Inferior parietal cortex (tissue), 1 donor: ENCODE measurements around the gene LAIR1.
"Not testable (repeated sequence)": the region's sequence is repeated elsewhere in the genome, so short reads cannot be mapped to it uniquely, and the experiment has no call there.

ENCODE experiments used
- DNase-seq: peaks from one replicate; pipeline ENCODE4 v3.0.0-alpha.2; 2016; ENCODE audit errors: extremely low spot score

LAIR1 gene

GRCh38 chr19:54376610-54377285 lies 12.0 kb upstream of the LAIR1 start:
- no peak for DNase-seq

DNA sequence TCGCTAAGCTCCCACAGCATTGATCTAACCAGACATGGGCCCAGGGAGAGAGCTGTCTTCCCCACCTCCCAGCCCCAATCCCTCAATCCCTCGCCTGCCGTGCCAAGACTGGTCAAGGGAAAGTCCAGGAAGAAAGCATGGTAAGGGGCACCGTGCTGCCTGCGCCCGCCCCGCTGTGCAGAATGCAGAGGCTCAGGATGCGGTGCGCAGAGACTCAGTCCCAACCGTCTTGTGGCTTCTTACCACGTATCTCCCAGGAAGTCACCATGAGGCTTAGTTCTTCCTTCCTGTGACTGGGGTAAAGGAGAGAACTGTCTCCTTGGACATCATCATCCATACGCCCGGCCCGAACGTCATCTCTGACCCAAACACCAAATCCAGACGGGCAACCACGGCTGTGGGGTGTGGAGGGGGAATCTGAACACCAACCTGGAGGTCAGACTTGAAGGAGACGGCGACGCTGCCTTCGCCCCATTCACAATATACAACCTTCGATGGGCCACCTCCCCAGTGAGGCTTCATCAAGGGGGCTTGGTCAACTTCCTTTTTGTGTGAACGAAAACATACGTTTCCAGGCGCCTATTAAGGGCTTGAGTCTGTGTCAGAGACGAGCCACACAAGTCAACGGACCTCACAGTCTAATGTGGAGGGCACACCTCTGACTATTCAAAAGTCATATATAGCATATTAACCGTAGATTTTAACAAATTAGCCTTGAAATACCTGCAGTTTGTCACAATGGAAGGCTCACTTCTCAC lies 10.6 kb upstream of the LAIR1 start:
- not testable (repeated sequence) for DNase-seq

DNA sequence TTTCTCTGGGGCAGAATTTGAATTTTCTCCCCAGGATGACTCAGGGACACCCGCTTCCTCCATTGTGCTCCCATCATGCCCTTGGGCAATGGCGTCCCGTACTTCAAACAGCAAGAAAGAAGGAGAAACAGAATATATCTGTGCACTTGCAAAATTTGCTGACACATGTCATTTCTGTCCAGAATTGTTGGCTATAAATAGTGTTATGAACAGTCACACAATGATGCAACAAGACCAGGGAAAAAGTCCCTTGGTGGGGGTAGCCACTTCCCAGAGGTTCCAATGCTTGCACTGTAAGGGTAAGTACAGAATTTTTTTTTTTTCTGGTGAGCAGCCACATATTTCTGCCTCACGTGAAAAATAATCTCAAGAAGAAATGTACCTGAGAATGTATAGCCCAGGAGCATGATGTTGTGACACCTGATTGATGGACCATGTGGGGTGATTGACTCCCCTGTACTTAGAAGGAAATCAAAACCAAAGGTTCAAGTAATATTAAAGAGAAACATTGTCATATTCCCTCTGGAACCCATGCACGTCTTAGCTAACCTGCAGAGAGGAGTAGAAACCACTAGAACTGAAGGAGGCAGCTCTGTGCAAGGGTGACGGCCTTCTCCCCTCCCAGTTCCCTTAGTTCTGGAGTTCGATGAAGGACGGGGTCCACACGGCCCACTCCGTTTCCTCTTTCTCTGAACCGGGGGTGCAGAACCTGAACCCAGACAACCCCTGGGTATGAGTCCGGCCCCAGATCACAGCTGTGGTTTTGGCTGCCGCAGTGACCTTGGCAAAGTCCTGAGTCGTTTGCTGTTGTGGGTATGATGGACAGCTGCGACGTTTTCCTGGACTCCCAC lies 9.3 kb upstream of the LAIR1 start:
- no peak for DNase-seq

GRCh38 chr19:54371453-54371852 lies 6.7 kb upstream of the LAIR1 start:
- not testable (repeated sequence) for DNase-seq

DNA sequence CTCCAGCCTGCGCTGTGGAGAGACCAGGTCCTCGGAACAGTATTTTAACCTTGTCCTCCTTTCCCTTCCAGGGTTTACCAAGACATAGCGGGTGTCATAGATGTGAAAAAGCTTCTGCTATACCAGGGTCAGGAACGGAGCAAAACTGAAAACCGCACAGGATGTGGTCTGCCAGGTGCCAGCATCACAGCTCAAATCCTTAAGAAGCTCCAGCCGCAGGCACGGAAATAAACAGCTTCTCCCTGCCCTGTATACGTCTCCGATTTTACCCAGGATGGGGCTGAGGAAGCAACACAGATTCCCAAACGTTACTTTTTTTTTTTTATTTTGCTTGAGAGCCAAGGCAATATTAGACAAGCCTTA lies 5.7 kb upstream of the LAIR1 start:
- not testable (repeated sequence) for DNase-seq

GRCh38 chr19:54369688-54370433 lies 5.1 kb upstream of the LAIR1 start:
- not testable (repeated sequence) for DNase-seq

DNA sequence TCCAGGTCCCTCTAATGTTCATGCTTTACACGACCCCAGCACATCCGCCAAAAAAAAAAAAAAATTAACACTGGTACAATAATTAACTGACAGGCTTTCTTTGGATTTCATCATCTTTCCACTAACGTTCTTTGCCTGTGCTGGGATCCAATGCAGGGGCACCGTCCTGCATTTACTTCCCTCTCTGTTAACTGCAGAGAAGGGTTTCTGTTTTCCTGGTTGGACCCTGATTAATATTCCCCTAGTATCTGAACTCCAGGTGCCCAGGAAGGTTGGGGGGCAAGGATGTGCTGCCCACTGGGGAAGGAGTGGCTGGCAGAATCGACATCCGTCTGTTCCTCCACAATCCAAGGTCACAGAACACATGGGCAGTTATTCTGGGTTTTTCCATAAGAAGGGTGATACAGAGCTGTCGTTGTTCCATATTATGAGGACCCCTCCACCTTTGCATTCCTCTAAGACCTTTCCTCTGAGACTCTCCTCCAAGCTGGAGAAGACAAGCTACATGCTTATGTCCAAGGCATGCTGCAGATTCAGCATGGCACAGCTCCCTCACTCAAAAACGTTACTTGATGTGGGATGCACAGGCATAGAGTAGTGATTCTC lies 4.5 kb upstream of the LAIR1 start:
- no peak for DNase-seq

DNA sequence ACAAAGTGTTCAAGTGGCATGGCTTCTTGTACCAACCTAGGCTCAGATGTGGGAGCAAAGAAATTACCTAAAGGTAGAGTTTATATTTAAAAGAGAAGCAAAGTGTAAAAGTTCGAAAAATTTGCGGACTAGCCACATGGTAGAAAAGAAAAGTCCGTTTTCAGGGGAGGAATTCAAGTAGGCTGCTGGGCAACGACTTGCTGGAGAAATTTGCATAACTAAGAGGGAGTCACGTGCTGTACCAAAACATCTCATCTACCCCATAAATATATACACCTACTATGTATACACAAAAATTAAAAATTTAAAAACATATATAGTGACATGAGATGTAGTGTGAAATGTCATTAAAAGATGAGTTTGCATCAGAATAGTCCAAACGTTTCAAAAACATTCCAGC lies 2.1 kb upstream of the LAIR1 start:
- no peak for DNase-seq

GRCh38 chr19:54365798-54366197 lies 1.1 kb upstream of the LAIR1 start:
- DNase-seq, result not testable (repeated sequence)

DNA sequence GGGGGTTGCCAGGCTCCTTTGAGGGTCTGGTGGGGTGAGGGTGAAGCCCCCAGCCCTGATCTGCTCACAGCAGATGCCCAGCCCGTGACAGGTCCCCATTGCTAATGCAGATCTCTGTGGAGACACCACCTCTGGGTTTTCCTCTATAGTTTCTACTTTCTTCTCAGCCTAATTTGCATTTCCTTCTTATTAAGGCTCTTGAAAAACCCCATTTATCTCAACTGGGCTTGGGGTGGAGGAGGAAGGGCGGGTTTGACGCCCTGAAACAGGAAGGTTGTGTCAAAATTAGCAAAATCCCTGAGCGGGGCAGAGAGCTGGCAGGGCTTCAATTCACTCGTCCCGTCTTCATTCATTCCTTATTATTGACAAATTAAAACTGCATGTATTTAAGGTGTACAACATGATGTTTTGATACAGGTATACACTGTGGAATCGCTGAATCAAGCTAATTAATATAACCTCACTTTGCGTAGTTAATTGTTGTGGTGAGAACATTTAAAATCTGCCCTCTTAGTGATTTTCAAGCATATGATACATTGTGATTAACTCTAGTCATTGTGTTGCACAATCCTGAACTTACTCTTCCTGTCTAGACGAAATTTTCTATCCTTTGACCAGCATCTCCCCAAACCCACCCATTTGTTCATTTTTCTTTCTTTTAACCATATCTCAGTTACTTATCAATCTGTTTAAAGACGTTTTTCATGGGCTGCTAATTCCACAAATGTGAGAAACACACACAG lies 2.9 kb downstream of the LAIR1 start:
- DNase-seq, result not testable (repeated sequence)

- DNase-seq, result not testable (repeated sequence)
Measured at GRCh38 chr19:54359149-54359820, 5.4 kb downstream of the LAIR1 start.

DNA sequence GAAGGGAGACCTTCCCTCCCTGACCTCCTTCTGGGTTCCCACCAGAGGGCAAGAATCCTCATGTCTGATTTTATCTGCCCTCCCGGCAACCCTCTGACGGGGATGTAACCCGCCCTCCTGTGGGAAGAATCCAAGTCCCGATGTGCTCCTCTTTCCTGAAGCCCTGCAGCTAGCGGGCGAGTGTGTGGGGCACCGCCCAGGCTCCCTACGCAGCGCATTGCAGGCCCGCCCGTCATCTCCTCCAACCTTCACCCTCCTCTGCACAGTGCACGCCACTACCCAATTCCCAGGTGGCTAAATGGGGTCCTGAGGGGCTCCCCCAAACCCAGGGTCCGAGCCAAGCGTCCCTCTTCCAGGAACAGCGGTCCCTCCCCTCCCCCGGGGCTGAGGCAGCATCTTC lies 7.3 kb downstream of the LAIR1 start:
- DNase-seq, result no peak

DNA sequence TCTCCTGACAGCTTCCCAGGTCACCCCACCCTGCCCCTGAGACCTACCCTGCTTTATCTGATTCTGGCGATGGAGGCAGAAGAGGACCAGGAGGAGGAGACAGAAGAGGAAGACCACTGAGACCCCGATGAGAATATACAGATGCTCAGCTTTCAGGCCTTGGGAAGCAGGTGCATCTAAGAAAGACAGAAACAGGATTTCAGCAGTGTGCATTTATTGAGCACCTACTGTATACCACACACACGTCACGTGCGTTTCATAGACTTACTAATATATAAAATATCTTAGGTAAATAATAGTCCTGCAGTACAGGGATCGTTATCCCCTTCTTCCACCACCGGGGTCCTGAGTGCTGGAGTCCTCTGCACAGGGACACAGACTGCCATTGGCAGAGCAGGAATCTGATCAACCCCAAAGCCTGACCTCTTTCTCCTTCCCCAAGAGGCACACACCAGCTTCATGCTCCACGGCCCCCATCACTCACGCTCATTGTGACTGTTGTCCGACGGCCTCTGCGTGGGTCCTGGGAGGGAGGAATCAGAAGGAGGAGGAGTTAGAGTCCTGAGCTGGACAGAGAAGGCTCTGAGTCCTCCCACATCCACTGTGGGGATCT lies 8.2 kb downstream of the LAIR1 start:
- no peak for DNase-seq

DNA sequence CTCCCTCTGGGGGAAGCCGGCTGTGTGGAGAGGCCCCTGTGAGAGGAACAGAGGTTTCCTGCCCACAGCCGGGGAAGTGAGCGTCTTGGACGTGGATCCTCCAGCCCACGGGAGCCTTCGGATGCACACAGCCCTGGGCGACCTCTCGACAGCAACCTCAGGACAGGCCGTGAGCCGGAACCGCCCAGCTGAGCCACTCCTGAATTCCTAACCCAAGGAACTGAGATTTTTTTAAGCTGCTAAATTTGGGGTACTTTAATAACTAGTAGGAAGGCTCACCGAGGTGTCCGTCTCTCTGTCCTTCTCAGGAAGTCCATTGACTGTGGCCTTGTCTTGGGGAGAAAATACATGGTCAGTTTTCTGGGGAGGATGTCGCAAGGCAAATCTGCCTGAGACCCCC lies 9.1 kb downstream of the LAIR1 start:
- DNase-seq, result no peak

DNA sequence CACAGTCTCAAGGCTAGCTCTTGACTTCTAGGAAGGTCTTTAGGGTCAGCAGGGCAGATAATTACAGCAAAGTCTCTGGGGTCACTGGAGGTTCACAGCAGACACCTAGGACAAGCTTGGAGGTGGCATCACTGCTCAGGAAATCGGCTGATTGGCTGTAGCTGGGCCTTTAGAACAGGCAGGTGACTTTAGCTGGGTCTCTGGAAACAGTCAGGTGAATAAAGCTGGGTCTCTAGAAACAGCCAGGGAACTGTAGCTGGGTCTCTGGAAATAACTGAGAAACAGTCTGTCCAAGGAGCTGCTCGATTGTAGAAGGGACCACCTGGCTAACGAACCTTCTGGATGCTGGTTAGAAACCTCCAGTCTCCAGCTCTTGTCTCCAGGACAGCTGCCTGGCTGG lies 10.0 kb downstream of the LAIR1 start:
- DNase-seq, result no peak

- DNase-seq, result no peak
Measured at GRCh38 chr19:54352546-54352945, 12.2 kb downstream of the LAIR1 start.

DNA sequence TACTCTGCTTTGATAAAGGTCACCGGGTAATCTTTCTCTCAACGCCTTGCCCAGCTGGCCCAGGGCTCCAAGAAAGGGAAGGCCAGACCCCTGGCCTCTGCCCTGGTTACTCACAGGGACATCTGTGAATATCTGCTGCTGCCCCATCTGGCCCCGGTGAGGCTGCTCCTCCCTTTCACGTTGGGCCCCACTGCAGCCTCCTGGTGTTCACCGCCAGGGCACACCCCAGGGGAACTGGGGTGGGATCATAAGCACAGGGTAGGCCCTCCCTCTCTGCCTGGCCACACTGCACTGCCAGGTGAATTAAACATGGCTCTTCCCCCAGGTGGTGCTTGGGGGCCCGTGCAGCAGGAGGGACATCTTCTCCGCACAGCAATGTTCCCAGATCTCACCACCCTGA lies 12.7 kb downstream of the LAIR1 start:
- DNase-seq, result no peak

DNA sequence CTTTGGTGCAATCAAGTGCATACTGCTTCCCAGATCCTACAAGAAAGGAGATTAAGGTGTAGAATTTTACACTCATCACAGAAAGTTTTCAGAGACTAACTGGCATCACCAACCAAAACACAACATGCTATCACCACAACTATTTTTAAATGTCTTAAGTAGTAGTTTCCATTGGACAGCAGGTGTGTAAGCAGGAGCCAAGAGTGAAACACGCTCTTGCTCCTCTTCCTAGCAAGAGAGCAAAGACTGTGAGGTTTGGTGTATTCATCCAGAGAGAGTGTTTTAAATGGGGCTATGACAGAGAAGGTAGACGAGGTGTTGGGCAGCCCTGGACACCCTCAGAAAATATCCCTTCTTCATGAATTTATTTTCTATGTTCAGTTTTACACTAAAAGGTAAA lies 13.3 kb downstream of the LAIR1 start:
- no peak for DNase-seq

- peak; percentile 11 for DNase-seq
Measured at GRCh38 chr19:54345938-54346386, 18.8 kb downstream of the LAIR1 start.

GRCh38 chr19:54343868-54344267 lies 20.9 kb downstream of the LAIR1 start:
- DNase-seq, result no peak
